Superior temporal gyrus (tissue), 1 donor: ENCODE measurements around the gene ADRA2C.

ENCODE experiments used
- DNase-seq: peaks from one replicate; pipeline ENCODE4 v3.0.0-alpha.2; 2016; ENCODE audit errors: extremely low spot score

ADRA2C gene

GRCh38 chr4:3793545-3793944, 27.4 kb downstream of the ADRA2C start:
- DNase-seq, result no peak

- no peak for DNase-seq
Measured at GRCh38 chr4:3796960-3797359, 30.8 kb downstream of the ADRA2C start.

- no peak for DNase-seq
Measured at GRCh38 chr4:3797831-3798790, 31.9 kb downstream of the ADRA2C start.

- no peak for DNase-seq
Measured at GRCh38 chr4:3799496-3799895, 33.3 kb downstream of the ADRA2C start.

- no peak for DNase-seq
Measured at GRCh38 chr4:3800351-3800750, 34.2 kb downstream of the ADRA2C start.

- DNase-seq, result no peak
Measured at GRCh38 chr4:3801521-3801920, 35.3 kb downstream of the ADRA2C start.

- DNase-seq, result no peak
Measured at GRCh38 chr4:3801931-3802550, 35.9 kb downstream of the ADRA2C start.

GRCh38 chr4:3802571-3803474, 36.6 kb downstream of the ADRA2C start:
- no peak for DNase-seq

- DNase-seq, result no peak
Measured at GRCh38 chr4:3803475-3803847, 37.3 kb downstream of the ADRA2C start.

- no peak for DNase-seq
Measured at GRCh38 chr4:3803946-3804345, 37.8 kb downstream of the ADRA2C start.

- DNase-seq, result no peak
Measured at GRCh38 chr4:3805026-3805425, 38.8 kb downstream of the ADRA2C start.

GRCh38 chr4:3805731-3806130, 39.5 kb downstream of the ADRA2C start:
- DNase-seq, result no peak

GRCh38 chr4:3807311-3807710, 41.1 kb downstream of the ADRA2C start:
- DNase-seq, result no peak

GRCh38 chr4:3807822-3808496, 41.8 kb downstream of the ADRA2C start:
- peak; percentile 30 for DNase-seq

GRCh38 chr4:3808597-3808996, 42.4 kb downstream of the ADRA2C start:
- DNase-seq, result no peak

- DNase-seq, result no peak
Measured at GRCh38 chr4:3809028-3809427, 42.8 kb downstream of the ADRA2C start.

- DNase-seq, result no peak
Measured at GRCh38 chr4:3809451-3810110, 43.4 kb downstream of the ADRA2C start.

GRCh38 chr4:3810111-3810680, 44.0 kb downstream of the ADRA2C start:
- no peak for DNase-seq

GRCh38 chr4:3810796-3811485, 44.8 kb downstream of the ADRA2C start:
- DNase-seq, result no peak

GRCh38 chr4:3811621-3812020, 45.4 kb downstream of the ADRA2C start:
- no peak for DNase-seq
